Chondrocyte (in vitro differentiated cells): Measurements from ENCODE around the gene DENND2C. TPM values are rescaled to one million over a fixed set of nuclear protein-coding genes. Genes with fewer than 3 reads are reported as not detected.

Experiments used
- DNase-seq: peaks from one replicate; pipeline ENCODE4 v3.0.0; 2021; ENCODE audit warnings: mixed read lengths, low spot score
- H3K27ac Mint-ChIP-seq: one replicate; pipeline ENCODE4 v1.8.0; 2021; ENCODE audit warnings: mild to moderate bottlenecking, moderate library complexity, mixed read lengths; ENCODE audit not compliant: unreplicated experiment
- H3K27me3 Mint-ChIP-seq: 2 replicates; pipeline ENCODE4 v1.8.0; 2021; ENCODE audit warnings: low read depth, mixed read lengths
- H3K36me3 Mint-ChIP-seq: 2 replicates; pipeline ENCODE4 v1.8.0; 2021; ENCODE audit warnings: low read depth, mixed read lengths
- H3K4me1 Mint-ChIP-seq: 2 replicates; pipeline ENCODE4 v1.8.0; 2021; ENCODE audit warnings: low read depth, mild to moderate bottlenecking, mixed read lengths
- H3K4me3 Mint-ChIP-seq: one replicate; pipeline ENCODE4 v1.8.0; 2021; ENCODE audit warnings: mild to moderate bottlenecking, moderate library complexity, mixed read lengths; ENCODE audit not compliant: unreplicated experiment
- H3K9me3 Mint-ChIP-seq: 2 replicates; pipeline ENCODE4 v1.8.0; 2021; ENCODE audit warnings: low read depth, mixed read lengths
- long read RNA-seq: library from polyadenylated mRNA; stranded (forward); transcript quantifications from one replicate; pipeline ENCODE4 v2.0.0, GENCODE V29; 2021
- total RNA-seq: library from RNA; stranded (reverse); gene quantifications from 3 replicates; pipeline ENCODE4 v1.2.1, GENCODE V29; 2021
- TF ChIP-seq, protein P1 (sequence below): fragments of 200-600 bp; sonication (generic); IDR thresholded peaks from 2 replicates; pipeline ENCODE4 v1.5.0; 2021; ENCODE audit warnings: antibody characterized with exemption, mild to moderate bottlenecking, moderate library complexity

Gene DENND2C, protein sequence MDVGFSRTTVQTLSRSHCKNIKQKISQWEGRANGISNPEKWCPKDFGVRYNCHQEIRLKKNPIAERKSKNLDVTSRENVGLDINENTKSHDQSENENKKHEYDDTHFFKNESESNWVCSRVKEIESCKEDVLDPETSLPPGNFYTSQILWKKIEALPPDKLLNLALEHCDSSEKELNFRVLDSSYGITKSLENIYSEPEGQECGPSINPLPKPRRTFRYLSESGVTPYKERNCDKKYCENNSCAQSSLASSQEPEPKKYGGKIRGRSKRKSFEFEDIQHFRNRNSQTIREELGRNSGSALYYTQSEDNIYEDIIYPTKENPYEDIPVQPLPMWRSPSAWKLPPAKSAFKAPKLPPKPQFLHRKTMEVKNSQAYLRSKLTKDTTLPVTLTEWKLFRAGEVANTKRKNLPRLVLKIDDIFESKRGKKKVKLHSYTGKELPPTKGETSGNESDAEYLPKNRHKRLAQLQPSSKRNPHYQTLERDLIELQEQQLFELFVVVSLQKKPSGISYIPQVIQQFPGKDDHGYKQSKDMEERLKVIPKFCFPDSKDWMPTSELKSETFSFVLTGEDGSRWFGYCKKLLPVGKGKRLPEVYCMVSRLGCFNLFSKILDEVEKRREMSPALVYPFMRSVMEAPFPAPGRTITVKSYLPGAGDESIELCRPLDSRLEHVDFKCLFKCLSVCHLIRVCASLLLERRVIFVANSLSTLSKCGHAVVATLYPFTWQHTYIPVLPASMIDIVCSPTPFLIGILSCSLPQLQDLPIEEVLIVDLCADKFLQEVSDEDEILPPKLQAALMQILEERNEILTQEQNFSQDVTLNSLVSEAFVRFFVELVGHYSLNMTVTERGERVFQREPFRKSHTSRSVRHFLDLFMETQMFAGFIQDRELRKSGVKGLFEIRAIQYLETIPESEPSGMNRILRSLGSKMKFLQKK
- total RNA-seq, result 3.0 to 3.8 TPM (median 3.3 TPM) in 3 replicates
- long read RNA-seq, result 0 reads

DNA sequence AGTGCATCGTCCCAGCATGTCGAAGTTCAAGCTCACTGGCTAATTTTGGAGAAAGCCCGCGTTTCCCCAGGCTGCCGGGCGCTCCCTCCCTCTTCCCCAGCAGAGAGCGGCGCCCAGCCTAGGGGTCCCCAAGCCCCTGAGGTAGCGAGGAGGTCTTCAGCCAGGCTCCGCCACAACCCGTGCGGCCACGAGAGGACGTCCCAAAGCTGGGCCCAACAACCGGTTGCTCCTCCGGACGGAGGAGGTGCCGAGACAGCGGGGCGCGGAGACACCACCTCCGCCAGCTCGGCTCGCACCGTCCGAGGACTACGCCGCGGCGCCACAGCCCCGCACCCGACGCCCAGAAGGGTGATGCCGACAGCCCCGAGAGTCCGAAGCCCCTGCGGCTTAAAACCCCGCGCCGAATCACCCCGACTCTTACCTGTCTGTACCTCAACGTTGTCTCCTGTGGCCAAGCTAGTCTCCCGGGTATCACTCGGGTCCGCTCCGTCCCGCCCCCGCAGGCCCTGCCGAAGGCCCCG, at the start of gene DENND2C:
Gene DENND2C, minus strand, starts transcription at position 488 of the 521 bp plus-strand sequence. CDS start 44,065 bp downstream, outside the sequence.
- Mint-ChIP-seq H3K36me3 (peaks cover 2% of the 10 kb centered on the region), H3K4me3 (peak within 1 kb of the TSS; percentile 89), H3K9me3 (no peaks in the 10 kb centered on the region), H3K27me3 (peaks cover 9% of the 10 kb centered on the region), H3K4me1 (peaks cover 13% of the 10 kb centered on the region), H3K27ac (peak within 1 kb of the TSS; percentile 87)
- DNase-seq, result peak; percentile 94
- TF ChIP-seq, protein P1, sequence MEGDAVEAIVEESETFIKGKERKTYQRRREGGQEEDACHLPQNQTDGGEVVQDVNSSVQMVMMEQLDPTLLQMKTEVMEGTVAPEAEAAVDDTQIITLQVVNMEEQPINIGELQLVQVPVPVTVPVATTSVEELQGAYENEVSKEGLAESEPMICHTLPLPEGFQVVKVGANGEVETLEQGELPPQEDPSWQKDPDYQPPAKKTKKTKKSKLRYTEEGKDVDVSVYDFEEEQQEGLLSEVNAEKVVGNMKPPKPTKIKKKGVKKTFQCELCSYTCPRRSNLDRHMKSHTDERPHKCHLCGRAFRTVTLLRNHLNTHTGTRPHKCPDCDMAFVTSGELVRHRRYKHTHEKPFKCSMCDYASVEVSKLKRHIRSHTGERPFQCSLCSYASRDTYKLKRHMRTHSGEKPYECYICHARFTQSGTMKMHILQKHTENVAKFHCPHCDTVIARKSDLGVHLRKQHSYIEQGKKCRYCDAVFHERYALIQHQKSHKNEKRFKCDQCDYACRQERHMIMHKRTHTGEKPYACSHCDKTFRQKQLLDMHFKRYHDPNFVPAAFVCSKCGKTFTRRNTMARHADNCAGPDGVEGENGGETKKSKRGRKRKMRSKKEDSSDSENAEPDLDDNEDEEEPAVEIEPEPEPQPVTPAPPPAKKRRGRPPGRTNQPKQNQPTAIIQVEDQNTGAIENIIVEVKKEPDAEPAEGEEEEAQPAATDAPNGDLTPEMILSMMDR, result no peak

DNA sequence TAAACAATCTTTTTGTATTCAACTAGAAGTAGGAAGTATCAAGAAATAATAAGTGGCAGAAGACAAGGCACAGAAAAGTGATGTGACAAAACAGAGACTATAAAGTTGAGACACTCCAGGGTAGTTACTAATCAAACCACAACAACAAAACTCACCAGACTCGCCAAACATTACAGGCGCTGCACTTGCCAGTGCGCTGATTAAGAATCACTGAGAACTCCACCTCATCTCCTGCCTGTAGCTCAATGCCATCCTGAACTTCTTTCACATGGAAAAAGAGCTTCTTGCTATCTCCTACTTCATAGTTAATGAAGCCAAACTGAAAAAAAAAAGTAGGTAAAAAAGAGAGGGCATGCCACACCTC, 49.6 kb upstream of the DENND2C start:
- H3K4me1 Mint-ChIP-seq, result peaks cover 26% of the 10 kb centered on the region
- TF ChIP-seq, protein P1, result no peak
- no peaks in the 10 kb centered on the region for H3K27me3 Mint-ChIP-seq
- H3K36me3 Mint-ChIP-seq, result peaks cover 36% of the 10 kb centered on the region
- peak overlapping the region; percentile 14 for H3K27ac Mint-ChIP-seq
- no peak for DNase-seq
- no peaks in the 10 kb centered on the region for H3K9me3 Mint-ChIP-seq
- H3K4me3 Mint-ChIP-seq, result no peak overlapping the region

DNA sequence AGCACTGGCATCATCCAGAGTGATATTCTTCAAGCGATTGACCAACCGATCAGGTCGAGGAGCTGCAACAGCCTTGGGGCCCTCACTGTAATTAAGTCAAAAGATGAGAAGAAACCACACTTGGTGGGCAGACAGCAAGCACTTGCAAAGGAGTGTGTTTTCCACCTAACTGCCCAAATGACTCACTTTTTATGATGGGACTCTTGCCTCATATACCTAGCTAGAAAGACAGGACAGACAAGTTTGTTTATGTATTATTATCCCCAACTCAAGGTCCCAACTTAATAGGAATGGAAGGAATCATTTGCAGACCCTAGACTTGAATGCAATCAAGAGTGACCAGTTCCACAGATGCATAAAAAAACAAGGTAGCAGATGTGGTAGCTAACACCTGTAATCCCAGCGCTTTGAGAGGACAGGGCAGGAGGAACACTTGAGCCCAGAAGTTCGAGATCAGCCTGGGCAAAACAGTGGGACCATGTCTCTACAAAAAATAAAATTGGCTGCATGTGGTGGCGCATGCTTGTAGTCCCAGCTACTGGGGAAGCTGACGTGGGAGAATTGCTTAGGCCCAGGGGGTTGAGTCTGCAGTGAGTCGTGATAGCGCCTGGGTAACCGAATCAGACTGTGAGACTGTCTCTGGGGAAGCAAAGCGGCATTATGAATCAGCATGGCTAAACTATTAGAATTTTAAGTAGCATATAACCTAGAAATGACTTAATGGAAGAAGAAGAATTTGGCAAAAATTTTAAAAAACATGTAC, 49.0 kb upstream of the DENND2C start:
- Mint-ChIP-seq H3K27ac (peak overlapping the region; percentile 14), H3K27me3 (no peaks in the 10 kb centered on the region), H3K4me1 (peaks cover 26% of the 10 kb centered on the region), H3K4me3 (no peak overlapping the region), H3K9me3 (no peaks in the 10 kb centered on the region), H3K36me3 (peaks cover 32% of the 10 kb centered on the region)
- TF ChIP-seq, protein P1, result no peak
- no peak for DNase-seq

DNA sequence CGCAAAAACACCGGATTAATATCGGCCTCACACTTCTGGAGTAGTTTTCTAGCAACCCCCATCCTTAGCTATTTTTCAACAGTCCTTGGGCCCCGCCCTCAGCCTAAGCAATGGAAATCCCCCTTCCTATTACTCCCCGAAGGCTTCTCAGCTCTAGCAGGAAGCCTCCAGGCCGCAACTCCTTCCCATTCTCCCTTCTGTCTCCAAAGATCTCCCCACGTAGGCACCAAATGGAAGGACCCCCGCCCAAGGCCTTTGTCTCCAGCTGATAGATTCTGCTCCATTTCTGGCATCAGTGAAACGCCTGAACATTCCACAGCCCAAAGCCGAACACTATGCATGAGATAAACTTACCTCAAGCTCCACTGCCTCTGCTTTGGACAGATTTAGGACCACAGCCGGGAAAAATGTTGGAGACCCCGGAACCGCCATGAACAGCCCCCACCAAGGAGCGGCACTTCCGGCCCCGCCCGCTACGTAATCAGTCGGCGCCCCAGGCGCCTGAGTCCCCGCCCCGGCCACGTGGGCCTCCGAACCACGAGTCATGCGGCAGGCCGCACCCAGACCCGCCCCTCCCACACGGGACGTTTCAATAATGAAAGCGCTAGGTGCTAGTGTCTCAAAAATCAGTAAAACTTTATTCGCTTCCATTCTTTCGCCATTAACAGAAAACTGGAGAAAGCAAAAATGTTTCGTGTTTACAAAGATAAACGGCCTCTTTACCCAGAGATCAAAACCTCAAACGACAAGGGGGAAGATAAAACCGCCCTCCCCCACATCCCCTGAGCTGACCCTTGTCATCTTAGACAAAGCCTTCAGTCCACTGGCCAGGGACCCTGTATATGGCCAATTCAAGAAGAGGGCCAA, 46.7 kb upstream of the DENND2C start, which contains the start of gene NRAS:
Gene NRAS, minus strand, starts transcription at position 468 of the 867 bp plus-strand sequence. CDS start 611 bp downstream, outside the sequence.
- TF ChIP-seq, protein P1, result no peak
- Mint-ChIP-seq H3K27me3 (no peaks in the 10 kb centered on the region), H3K27ac (peak within 1 kb of the TSS; percentile 99), H3K4me1 (peaks cover 27% of the 10 kb centered on the region), H3K36me3 (peaks cover 26% of the 10 kb centered on the region), H3K4me3 (peak within 1 kb of the TSS; percentile 94), H3K9me3 (no peaks in the 10 kb centered on the region)
- peak; percentile 97 for DNase-seq
